ENCODE results near the gene NSUN4. TPM values are rescaled to one million over a fixed set of nuclear protein-coding genes. Genes with fewer than 3 reads are reported as not detected.

The NSUN4 gene
- 10 to 100 TPM; 18.7 to 27.3 (median 21.6) TPM for total RNA-seq

DNA sequence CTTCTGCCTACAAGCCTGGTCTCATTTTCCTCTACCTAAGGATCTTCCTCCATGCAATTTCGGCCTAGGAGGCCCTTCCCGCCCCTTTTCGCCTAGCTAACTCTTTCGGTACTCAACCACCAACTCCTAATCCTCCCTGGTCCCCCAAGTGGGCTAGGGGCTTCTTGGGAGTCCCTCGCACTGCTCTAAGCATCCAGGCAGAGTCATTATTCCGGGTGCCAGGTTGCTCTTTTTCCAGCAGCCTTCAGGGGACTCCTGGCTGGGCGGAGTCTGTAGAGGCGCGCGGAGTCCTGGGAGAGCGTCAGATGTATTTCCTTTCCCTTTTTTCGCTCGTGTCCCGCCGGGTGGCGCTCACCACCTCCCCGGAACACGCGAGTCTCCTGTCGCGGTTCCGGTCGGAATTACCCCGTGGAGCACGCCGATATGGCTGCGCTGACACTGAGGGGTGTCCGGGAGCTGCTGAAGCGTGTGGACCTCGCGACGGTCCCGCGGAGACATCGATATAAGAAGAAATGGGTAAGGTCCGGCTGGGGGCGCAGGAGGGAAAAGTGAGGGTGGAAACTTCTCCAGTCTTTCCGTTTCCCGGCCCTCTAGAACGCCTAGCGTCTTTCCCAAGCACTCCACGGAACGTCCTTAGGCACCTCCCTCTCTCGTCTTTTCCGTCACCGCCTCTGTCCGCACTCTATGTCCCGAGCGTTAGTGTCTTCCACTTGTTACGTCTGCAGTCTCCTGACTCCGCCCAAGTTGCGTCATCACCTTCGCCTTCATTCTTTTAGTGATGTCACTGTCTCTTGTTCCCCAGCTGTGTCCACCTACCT, at the start of gene NSUN4:
Gene NSUN4 (plus strand): TSS at position 404 of the 818 bp plus-strand sequence. CDS start 20 bp downstream, at position 424.
- TF ChIP-seq, protein P1, sequence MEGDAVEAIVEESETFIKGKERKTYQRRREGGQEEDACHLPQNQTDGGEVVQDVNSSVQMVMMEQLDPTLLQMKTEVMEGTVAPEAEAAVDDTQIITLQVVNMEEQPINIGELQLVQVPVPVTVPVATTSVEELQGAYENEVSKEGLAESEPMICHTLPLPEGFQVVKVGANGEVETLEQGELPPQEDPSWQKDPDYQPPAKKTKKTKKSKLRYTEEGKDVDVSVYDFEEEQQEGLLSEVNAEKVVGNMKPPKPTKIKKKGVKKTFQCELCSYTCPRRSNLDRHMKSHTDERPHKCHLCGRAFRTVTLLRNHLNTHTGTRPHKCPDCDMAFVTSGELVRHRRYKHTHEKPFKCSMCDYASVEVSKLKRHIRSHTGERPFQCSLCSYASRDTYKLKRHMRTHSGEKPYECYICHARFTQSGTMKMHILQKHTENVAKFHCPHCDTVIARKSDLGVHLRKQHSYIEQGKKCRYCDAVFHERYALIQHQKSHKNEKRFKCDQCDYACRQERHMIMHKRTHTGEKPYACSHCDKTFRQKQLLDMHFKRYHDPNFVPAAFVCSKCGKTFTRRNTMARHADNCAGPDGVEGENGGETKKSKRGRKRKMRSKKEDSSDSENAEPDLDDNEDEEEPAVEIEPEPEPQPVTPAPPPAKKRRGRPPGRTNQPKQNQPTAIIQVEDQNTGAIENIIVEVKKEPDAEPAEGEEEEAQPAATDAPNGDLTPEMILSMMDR (IDR thresholded peaks at IDR 0.05; ENCODE audit: low read depth), result no peak

DNA sequence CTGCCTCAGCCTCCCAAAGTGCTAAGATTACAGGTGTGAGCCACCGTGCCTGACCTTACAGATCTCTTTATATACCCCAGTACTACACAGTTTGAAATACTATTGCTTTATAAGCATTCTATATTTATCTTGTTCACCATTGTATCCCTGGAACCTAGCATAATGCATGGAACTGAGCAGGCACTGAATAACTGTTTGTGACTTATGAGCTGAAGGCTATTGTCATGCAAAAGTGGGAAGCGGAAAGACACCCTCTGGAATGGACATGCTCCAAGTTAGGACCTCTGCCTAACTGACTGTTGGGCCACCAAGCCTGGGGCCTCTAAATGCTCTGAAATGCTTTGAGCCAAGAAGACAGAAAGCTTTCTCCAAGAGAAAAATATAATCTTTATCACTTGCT, 45.3 kb upstream of the NSUN4 start:
- TF ChIP-seq, protein P1 (IDR thresholded peaks at IDR 0.05; ENCODE audit: low read depth), result no peak

DNA sequence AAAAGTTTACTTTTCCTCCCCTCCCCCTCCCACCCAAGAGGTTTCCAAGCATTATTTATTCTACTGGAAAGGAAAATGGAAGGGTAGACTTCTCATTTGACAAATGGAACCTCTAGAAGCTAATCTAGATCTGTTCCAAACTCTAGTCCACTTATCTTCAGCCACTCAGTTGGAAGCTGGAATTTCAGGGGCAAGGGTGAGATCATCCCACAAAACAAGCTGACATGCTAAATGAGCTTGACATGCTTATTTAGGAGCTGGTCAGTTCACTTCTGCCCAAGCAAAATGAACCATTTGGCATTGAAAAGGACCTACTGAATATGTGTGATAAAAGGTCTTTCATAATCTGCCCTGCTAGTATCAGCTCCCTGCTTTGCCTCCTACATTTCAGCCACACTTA, 42.2 kb upstream of the NSUN4 start:
- TF ChIP-seq, protein P1 (IDR thresholded peaks at IDR 0.05; ENCODE audit: low read depth), result no peak

DNA sequence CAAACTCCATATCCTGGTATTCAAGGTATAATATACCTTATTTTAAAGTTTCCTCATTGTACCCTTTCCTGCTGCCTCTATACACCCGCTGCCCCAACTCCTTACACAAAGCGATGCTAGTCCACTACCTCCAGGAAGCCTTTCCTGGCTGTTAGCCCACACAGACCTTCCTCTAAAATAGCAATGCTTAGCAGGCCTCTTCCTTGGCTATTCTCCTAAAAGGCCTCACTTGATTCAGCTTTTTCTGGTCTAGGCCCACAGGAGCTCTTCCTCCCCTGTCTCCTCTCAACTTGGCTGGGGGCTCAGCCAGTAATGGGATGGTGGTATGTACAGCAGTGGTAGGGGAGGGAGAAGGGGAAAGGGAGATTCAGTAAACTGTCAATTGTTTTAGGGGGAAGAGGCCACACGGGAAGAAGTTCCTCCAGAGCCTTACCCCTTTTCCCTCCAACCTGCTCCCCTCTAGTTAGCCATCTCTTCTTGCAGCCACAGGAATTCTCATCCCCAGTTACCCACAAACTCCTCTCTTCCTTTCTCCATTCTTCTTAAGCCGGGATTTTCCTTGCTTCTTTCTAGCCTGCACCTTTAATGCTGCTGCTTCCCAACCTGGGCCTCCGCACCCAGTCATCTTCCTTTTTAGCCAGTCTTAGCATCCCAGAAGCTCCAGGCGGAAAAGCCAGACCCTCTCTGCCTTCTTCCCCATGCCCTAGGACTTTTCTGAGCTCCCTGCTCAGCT, 39.8 kb upstream of the NSUN4 start:
- TF ChIP-seq, protein P1 (IDR thresholded peaks at IDR 0.05; ENCODE audit: low read depth), result no peak

DNA sequence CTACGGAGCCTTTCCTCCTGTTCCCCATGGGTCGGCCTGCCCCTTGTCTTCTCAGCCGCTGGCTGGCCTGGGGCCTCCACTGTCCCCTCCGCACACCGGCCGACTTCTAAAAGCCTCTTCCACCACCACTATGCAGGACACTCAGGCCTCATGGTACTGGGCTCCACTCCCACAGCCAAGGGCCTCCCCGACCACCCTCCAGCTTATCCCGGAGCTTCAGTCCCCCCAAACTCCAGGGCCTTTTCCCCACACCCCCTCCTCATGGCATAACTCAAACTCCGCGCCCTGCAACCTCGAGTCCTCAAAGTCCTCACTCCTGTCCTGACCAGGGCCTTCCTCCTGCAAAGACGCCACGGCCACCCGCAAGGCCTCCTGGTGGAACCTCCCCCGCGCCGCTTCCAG, 39.2 kb upstream of the NSUN4 start:
- TF ChIP-seq, protein P1 (IDR thresholded peaks at IDR 0.05; ENCODE audit: low read depth), result no peak

DNA sequence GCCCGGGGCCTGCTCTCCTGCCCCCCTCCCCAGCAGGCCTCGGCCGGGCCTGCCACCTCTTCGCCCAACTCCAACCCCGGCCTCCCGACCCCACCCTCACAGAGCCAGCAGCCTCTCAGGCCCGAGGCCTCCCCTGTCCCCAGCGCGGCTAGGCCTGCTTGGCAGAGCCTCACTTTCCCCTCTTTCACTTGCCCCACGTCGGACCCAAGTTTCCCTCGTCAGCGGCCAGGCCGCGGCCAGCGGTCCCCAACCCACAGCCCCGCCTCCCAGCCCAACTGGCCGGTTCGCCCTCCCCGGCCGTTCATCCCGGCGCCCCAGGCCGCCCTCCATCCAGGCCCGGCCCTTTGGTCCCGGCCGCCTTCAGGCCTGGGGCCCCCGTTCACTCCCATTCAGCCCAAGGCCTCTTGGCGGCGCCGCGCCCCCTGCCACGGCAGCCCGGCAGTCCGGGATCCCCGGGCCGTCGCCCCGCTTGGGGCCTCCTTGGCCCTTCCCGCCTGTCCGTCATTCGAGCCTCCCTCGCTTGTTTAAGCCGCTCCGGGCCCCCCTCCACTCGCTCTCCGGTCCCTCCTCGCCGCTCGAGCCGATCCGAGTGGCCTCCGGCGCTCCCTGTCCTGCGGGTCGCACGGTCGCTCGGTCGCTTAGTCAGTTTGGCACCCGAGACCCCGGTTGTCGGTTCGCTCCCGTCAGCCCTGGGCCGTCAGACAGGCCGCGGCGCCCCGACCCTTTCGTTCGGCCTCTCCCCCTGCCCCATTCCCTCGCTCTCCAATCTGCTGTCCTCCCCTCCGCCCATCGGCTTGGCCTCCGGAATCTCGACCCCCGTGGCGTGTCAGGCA, 38.6 kb upstream of the NSUN4 start:
- TF ChIP-seq, protein P1 (IDR thresholded peaks at IDR 0.05; ENCODE audit: low read depth), result no peak
